HepG2 (cell line): ENCODE data around the gene GOLGA6L10. TPM values are rescaled to one million over a fixed set of nuclear protein-coding genes. Genes with fewer than 3 reads are reported as not detected.

Experiments
- ATAC-seq: fragments of 200-7000 bp; cut with Tn5 transposase; 3 replicates; pipeline ENCODE4 v1.9.1; 2020; ENCODE audit warnings: mild to moderate bottlenecking, moderate library complexity
- BruUV-seq: library from RNA; stranded (reverse); fragments of 400-500 nt; replicated peaks from 2 replicates; lab custom pipeline; 2021; lab: Mats Ljungman, UMichigan
- CTCF ChIA-PET: fragments of 300-600 bp; formaldehyde crosslinking; extraction: SDS; loops from one replicate; lab custom pipeline; 2021; ENCODE audit warnings: low total read pairs, inconsistent platforms, low intra/inter-chr PET ratio; lab: Yijun Ruan, JAX
- POLR2A ChIA-PET: fragments of 350-600 bp; sonication (Branson Sonifier 250); formaldehyde crosslinking; loops from one replicate; lab custom pipeline; 2020; ENCODE audit warnings: antibody characterized with exemption, inconsistent platforms; lab: Yijun Ruan, JAX
- DNase-seq: peaks from one replicate; pipeline ENCODE4 v3.0.0-alpha.2; 2015; ENCODE audit warnings: low spot score
- FAIRE-seq: peaks from 3 replicates; lab custom pipeline; 2011; peaks lifted over from hg19 to GRCh38; lab: Jason Lieb, UNC
- H2AFZ ChIP-seq: one replicate; pipeline ENCODE4 v1.6.1; 2011; ENCODE audit warnings: low read length, inconsistent platforms
- H3K27ac ChIP-seq: fragments of 300-600 bp; 3 replicates; pipeline ENCODE4 v1.8.0; 2011; ENCODE audit warnings: mixed run types, mild to moderate bottlenecking, mixed read lengths, low read length, inconsistent platforms; ENCODE audit not compliant: insufficient read depth; ENCODE audit errors: extremely low read length
- H3K27me3 ChIP-seq, 2 experiments: fragments of 200-600 bp in 1 of 2; 2 replicates in 1 of 2; 3 replicates in 1 of 2; pipeline versions ENCODE4 v1.6.0 to v1.8.0; 2011; ENCODE audit warnings: low read length in 2 of 2, mild to moderate bottlenecking in 2 of 2, moderate library complexity in 2 of 2, inconsistent platforms in 1 of 2; ENCODE audit not compliant: insufficient read depth in 2 of 2, control insufficient read depth in 1 of 2
- H3K36me3 ChIP-seq, 2 experiments: fragments of 200-600 bp in 1 of 2; replicated peaks in 1 of 2; 2 replicates in 1 of 2; 3 replicates in 1 of 2; pipeline versions ENCODE4 v1.5.1 to v1.8.0; 2011; ENCODE audit warnings: low read length in 2 of 2, inconsistent platforms in 1 of 2; ENCODE audit not compliant: insufficient read depth in 2 of 2, control insufficient read depth in 1 of 2
- H3K4me1 ChIP-seq: 2 replicates; pipeline ENCODE4 v1.5.1; 2012; ENCODE audit warnings: low read length, inconsistent platforms; ENCODE audit not compliant: insufficient read depth
- H3K4me2 ChIP-seq: 2 replicates; pipeline ENCODE4 v1.6.0; 2011; ENCODE audit warnings: low read depth, low read length, inconsistent platforms
- H3K4me3 ChIP-seq, 3 experiments: fragments of 200-600 bp in 1 of 3; sonication (generic), shearing (Covaris generic) in 1 of 3; replicated peaks in 1 of 3; 2 replicates each; pipeline ENCODE4 v1.5.1; 2011 to 2016; ENCODE audit warnings: low read length in 3 of 3, inconsistent platforms in 2 of 3, low read depth in 2 of 3, mild to moderate bottlenecking in 2 of 3, control low read depth in 1 of 3, mixed read lengths in 1 of 3; ENCODE audit not compliant: insufficient read depth in 1 of 3
- H3K79me2 ChIP-seq: one replicate; pipeline ENCODE4 v1.6.1; 2011; ENCODE audit warnings: low read length, inconsistent platforms; ENCODE audit not compliant: insufficient read depth
- H3K9ac ChIP-seq: 2 replicates; pipeline ENCODE4 v1.6.0; 2011; ENCODE audit warnings: mild to moderate bottlenecking, low read depth, low read length, inconsistent platforms; ENCODE audit not compliant: insufficient read depth
- H3K9me3 ChIP-seq: 2 replicates; pipeline ENCODE4 v1.5.1; 2012; ENCODE audit warnings: mild to moderate bottlenecking, low read length
- H4K20me1 ChIP-seq: 2 replicates; pipeline ENCODE4 v1.6.0; 2011; ENCODE audit warnings: inconsistent platforms, mild to moderate bottlenecking, low read length, moderate library complexity; ENCODE audit not compliant: insufficient read depth
- ARID4A ChIP-seq: sonication (generic); formaldehyde crosslinking; IDR thresholded peaks from 2 replicates; pipeline ENCODE4 v1.5.0; 2020; ENCODE audit warnings: mild to moderate bottlenecking, missing genetic modification reagents, borderline replicate concordance
- FOXP1 ChIP-seq, 2 experiments: fragments of 450-650 bp in 1 of 2; IDR thresholded peaks; 2 replicates each; pipeline ENCODE4 v1.6.1; 2017 to 2018; ENCODE audit warnings: antibody characterized with exemption in 1 of 2
- HBP1 ChIP-seq: IDR thresholded peaks from 2 replicates; pipeline ENCODE4 v1.6.1; 2016; ENCODE audit warnings: low read depth, control low read depth
- HDAC2 ChIP-seq: sonication (generic); formaldehyde crosslinking; IDR thresholded peaks from 2 replicates; pipeline ENCODE4 v1.4.0; 2020; ENCODE audit warnings: missing genetic modification reagents
- HMG20B ChIP-seq: conservative IDR thresholded peaks from 2 replicates; pipeline ENCODE4 v1.6.1; 2016; ENCODE audit warnings: missing genetic modification reagents, missing compliant biosample characterization
- JUN ChIP-seq: sonication (generic); formaldehyde crosslinking; IDR thresholded peaks from 2 replicates; pipeline ENCODE4 v1.4.0; 2020; ENCODE audit warnings: mild to moderate bottlenecking, missing genetic modification reagents
- MAZ ChIP-seq, 2 experiments: sonication (generic) in 1 of 2; formaldehyde crosslinking in 1 of 2; IDR thresholded peaks; 2 replicates each; pipeline versions ENCODE4 v1.5.0 to v1.6.1; 2012 to 2020; ENCODE audit warnings: low read depth in 2 of 2, mild to moderate bottlenecking in 2 of 2, borderline replicate concordance in 1 of 2, improper control_type of control experiment in 1 of 2, low read length in 1 of 2, missing genetic modification reagents in 1 of 2, moderate library complexity in 1 of 2
- REXO4 ChIP-seq: sonication (generic); formaldehyde crosslinking; IDR thresholded peaks from 2 replicates; pipeline ENCODE4 v1.8.0; 2022; ENCODE audit warnings: missing genetic modification reagents, mild to moderate bottlenecking, borderline replicate concordance
- SPEN ChIP-seq: sonication (generic); formaldehyde crosslinking; IDR thresholded peaks from 2 replicates; pipeline ENCODE4 v1.5.1; 2020; ENCODE audit warnings: low read depth, mild to moderate bottlenecking, missing genetic modification reagents
- ZBTB44 ChIP-seq: sonication (generic); formaldehyde crosslinking; IDR thresholded peaks from 2 replicates; pipeline ENCODE4 v1.4.0; 2020; ENCODE audit warnings: missing genetic modification reagents
- ZMAT5 ChIP-seq: sonication (generic); formaldehyde crosslinking; IDR thresholded peaks from 2 replicates; pipeline ENCODE4 v1.5.0; 2020; ENCODE audit warnings: mild to moderate bottlenecking, low read depth, missing genetic modification reagents, borderline replicate concordance
- ZNF280B ChIP-seq: sonication (generic); formaldehyde crosslinking; IDR thresholded peaks from 2 replicates; pipeline ENCODE4 v1.5.0; 2020; ENCODE audit warnings: missing genetic modification reagents, mild to moderate bottlenecking, borderline replicate concordance
- WGBS: methylation state at CpG from one replicate; pipeline ENCODE4 v1.1.6; 2017; ENCODE audit warnings: low lambda C conversion rate; 5-methylcytosine and 5-hydroxymethylcytosine counted together
- in situ Hi-C: cut with HindIII; loops from 2 replicates; pipeline ENCODE4 v1.10.0; 2017; ENCODE audit warnings: low pct_unique_long_range_greater_than_20kb; ENCODE audit not compliant: extremely low pct_ligation_motif_present
- intact Hi-C: fragments of 100-400 bp; cut with micrococcal nuclease; formaldehyde crosslinking; loops from one replicate; pipeline ENCODE4 v1.10.0; 2022; ENCODE audit not compliant: unreplicated experiment
- polyA plus RNA-seq, 8 experiments: library from polyadenylated mRNA; depleted of rRNA in 3 of 8; stranded (reverse) in 7 of 8; unstranded in 1 of 8; fragments of >200 nt; fragmentation: Illumina TruSeq in 4 of 8; extraction: Trizol in 4 of 8; gene quantifications; 2 replicates each; pipeline versions ENCODE4 v1.2.1 to v1.2.3, GENCODE V29; 2011 to 2016; ENCODE audit warnings: low read depth in 4 of 8, missing spikeins in 1 of 8, mixed read lengths in 1 of 8; ENCODE audit not compliant: insufficient read depth in 1 of 8
- total RNA-seq, 5 experiments: library from RNA; depleted of rRNA; stranded (reverse); fragments of >200 nt; fragmentation: Illumina TruSeq; extraction: Trizol; gene quantifications; 2 replicates each; pipeline ENCODE4 v1.2.3, GENCODE V29; 2016; ENCODE audit warnings: low read depth in 1 of 5

GOLGA6L10 gene
- total and polyA plus RNA-seq, 2 of the 13 experiments (the other 11 are each of a cell fraction or from before 2014, with no cell fraction given): 1.5 to 2.5 TPM

- FAIRE-seq: no peak
- Histone ChIP-seq H3K4me1 (no peaks in the 10 kb centered on the region), H3K9me3 (no peaks in the 10 kb centered on the region), H3K9ac (no peak overlapping the region), H3K36me3 (no peaks in the 10 kb centered on the region), H3K4me2 (no peak overlapping the region), H3K4me3 (no peak overlapping the region), H3K79me2 (no peaks in the 10 kb centered on the region), H4K20me1 (no peaks in the 10 kb centered on the region), H3K27ac (no peak overlapping the region), H3K27me3 (peaks cover 2 to 7% of the 10 kb centered on the region in 2 experiments; a peak in 2 of 5 replicates), H2AFZ (no peak overlapping the region)
- intact Hi-C loops: no loop called here
- peak; percentile 76 for ATAC-seq
- WGBS: 47% methylated on average over 11 of the region's 16 CpGs
- in situ Hi-C loops: no loop called here
- ChIA-PET CTCF (no interaction called here), POLR2A (no interaction called here)
- no TSS peak for BruUV-seq
- no peak for DNase-seq
- TF ChIP-seq SPEN (CRISPR knock-in tag) (no peak), FOXP1 (IDR thresholded peaks at IDR 0.05) (no peak), FOXP1 (CRISPR knock-in tag; IDR thresholded peaks at IDR 0.05) (no peak), HMG20B (no peak), MAZ (IDR thresholded peaks at IDR 0.05; ENCODE audit: borderline replicate concordance, low read depth, low read length) (no peak), MAZ (CRISPR knock-in tag; IDR thresholded peaks at IDR 0.05; ENCODE audit: low read depth) (no peak), HDAC2 (CRISPR knock-in tag) (no peak), ZBTB44 (CRISPR knock-in tag) (no peak), ZMAT5 (CRISPR knock-in tag) (no peak), HBP1 (CRISPR knock-in tag) (no peak), ZNF280B (CRISPR knock-in tag) (no peak), JUN (no peak), ARID4A (CRISPR knock-in tag) (no peak), REXO4 (CRISPR knock-in tag) (no peak)
These were observed 42.2 kb downstream of the GOLGA6L10 start for GRCh38 chr15:82306791-82307713.
